ENCODE results near the gene PTGFRN.

Gene PTGFRN

GRCh38 chr1:116991918-116992317 lies 82.2 kb downstream of the PTGFRN start:
- H3K9ac ChIP-seq (ENCODE audit: low read length), result no peak overlapping the region
- H3K4me3 ChIP-seq (ENCODE audit: low read length), result no peak overlapping the region
- H3K27me3 ChIP-seq (ENCODE audit: control insufficient read depth, insufficient read depth, low read length), result no peaks in the 10 kb centered on the region
- H3K27ac ChIP-seq (ENCODE audit: low read depth, low read length), result no peak overlapping the region
- no peaks in the 10 kb centered on the region for H3K36me3 ChIP-seq (ENCODE audit: control insufficient read depth, insufficient read depth, low read length)
- H3K4me1 ChIP-seq (ENCODE audit: control insufficient read depth, insufficient read depth, low read length), result peaks cover 16% of the 10 kb centered on the region

GRCh38 chr1:116993286-116993685 lies 83.6 kb downstream of the PTGFRN start:
- H3K27me3 ChIP-seq (ENCODE audit: control insufficient read depth, insufficient read depth, low read length), result no peaks in the 10 kb centered on the region
- H3K4me1 ChIP-seq (ENCODE audit: control insufficient read depth, insufficient read depth, low read length), result peaks cover 8% of the 10 kb centered on the region
- H3K27ac ChIP-seq (ENCODE audit: low read depth, low read length), result no peak overlapping the region
- no peak overlapping the region for H3K9ac ChIP-seq (ENCODE audit: low read length)
- H3K36me3 ChIP-seq (ENCODE audit: control insufficient read depth, insufficient read depth, low read length), result no peaks in the 10 kb centered on the region
- no peak overlapping the region for H3K4me3 ChIP-seq (ENCODE audit: low read length)

GRCh38 chr1:116994411-116994810 lies 84.7 kb downstream of the PTGFRN start:
- Histone ChIP-seq H3K4me3 (ENCODE audit: low read length) (no peak overlapping the region), H3K27me3 (ENCODE audit: control insufficient read depth, insufficient read depth, low read length) (no peaks in the 10 kb centered on the region), H3K27ac (ENCODE audit: low read depth, low read length) (no peak overlapping the region), H3K4me1 (ENCODE audit: control insufficient read depth, insufficient read depth, low read length) (peaks cover 3% of the 10 kb centered on the region), H3K36me3 (ENCODE audit: control insufficient read depth, insufficient read depth, low read length) (no peaks in the 10 kb centered on the region), H3K9ac (ENCODE audit: low read length) (no peak overlapping the region)

DNA sequence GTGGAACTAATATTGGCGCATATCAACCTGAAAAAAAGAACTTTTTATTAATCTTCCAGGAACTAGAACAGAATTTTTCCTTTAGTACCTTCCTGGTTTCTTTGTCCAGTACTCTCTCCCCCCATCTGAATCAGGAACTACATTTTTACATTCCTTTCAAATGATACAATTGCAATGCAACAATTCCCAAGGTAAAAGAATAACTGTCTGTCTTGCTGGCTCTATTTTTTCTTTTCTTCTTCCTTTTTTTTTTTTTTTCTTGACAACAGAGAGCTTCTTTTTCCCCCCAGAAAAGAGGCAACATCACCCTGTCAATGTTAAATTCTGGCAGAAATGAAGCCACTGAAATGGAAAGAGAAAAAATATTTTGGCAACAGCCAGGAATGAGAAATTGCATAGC lies 87.3 kb downstream of the PTGFRN start:
- Histone ChIP-seq H3K9ac (ENCODE audit: low read length) (no peak overlapping the region), H3K27ac (ENCODE audit: low read depth, low read length) (no peak overlapping the region), H3K4me3 (ENCODE audit: low read length) (no peak overlapping the region), H3K36me3 (ENCODE audit: control insufficient read depth, insufficient read depth, low read length) (no peaks in the 10 kb centered on the region), H3K4me1 (ENCODE audit: control insufficient read depth, insufficient read depth, low read length) (no peaks in the 10 kb centered on the region), H3K27me3 (ENCODE audit: control insufficient read depth, insufficient read depth, low read length) (no peaks in the 10 kb centered on the region)

DNA sequence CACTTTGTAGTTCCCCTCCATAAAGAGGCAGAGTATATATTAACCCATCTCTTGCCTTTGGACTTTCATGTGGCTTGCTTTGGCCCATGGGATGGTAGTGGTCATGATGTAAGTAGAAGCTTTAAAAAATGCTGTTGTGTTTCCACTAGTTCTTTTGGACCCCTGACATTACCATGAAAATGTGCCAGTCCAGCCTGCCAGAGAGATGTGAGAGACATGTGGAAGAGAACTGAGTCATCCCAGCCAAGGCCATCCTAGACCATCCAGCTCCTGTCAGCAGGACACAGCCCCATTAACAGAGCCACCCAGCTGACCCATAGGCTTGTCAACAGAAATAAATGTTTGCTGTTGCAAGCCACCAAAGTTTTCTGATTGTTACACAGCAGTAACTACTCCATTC lies 87.9 kb downstream of the PTGFRN start:
- Histone ChIP-seq H3K36me3 (ENCODE audit: control insufficient read depth, insufficient read depth, low read length) (no peaks in the 10 kb centered on the region), H3K9ac (ENCODE audit: low read length) (no peak overlapping the region), H3K27ac (ENCODE audit: low read depth, low read length) (no peak overlapping the region), H3K4me1 (ENCODE audit: control insufficient read depth, insufficient read depth, low read length) (no peaks in the 10 kb centered on the region), H3K27me3 (ENCODE audit: control insufficient read depth, insufficient read depth, low read length) (no peaks in the 10 kb centered on the region), H3K4me3 (ENCODE audit: low read length) (no peak overlapping the region)

DNA sequence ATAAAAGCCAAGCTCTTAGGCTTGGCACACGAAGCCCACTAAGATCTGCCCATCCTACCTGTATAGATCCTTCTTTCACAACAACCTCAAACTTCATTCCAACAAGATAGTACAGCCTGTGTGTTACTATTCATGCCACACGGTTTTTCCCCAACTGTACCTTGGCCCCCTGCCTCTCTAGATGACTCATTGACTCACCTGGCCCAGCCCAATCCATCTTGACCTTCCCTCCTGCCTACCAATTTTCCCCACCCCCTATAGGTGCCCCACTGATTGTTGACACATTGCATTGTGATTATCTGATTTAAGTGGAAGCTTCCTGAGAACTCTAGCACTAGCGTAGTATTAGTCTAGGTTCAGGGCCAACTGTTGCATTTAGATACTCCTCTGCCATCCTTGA lies 89.9 kb downstream of the PTGFRN start:
- Histone ChIP-seq H3K4me3 (ENCODE audit: low read length) (no peak overlapping the region), H3K4me1 (ENCODE audit: control insufficient read depth, insufficient read depth, low read length) (no peaks in the 10 kb centered on the region), H3K36me3 (ENCODE audit: control insufficient read depth, insufficient read depth, low read length) (no peaks in the 10 kb centered on the region), H3K27ac (ENCODE audit: low read depth, low read length) (no peak overlapping the region), H3K9ac (ENCODE audit: low read length) (no peak overlapping the region), H3K27me3 (ENCODE audit: control insufficient read depth, insufficient read depth, low read length) (no peaks in the 10 kb centered on the region)

DNA sequence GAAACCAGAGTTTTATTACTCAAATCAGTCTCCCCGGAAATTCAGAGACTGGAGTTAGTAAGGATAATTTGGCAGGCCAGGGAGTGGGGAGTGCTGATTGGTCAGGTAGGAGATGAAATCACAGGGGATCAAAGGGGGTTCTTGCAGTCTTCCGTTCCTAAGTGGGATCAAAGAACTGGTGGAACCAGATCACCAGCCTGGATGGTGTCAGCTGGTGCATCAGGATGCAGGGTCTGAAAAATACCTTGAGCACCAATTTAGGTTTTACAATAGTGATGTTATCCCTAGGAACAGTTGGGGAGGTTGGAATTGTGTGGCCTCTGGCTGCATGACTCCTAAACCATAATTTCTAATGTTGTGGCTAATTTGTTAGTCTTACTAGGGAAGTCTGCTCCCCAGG lies 90.4 kb downstream of the PTGFRN start:
- Histone ChIP-seq H3K4me1 (ENCODE audit: control insufficient read depth, insufficient read depth, low read length) (no peaks in the 10 kb centered on the region), H3K27ac (ENCODE audit: low read depth, low read length) (no peak overlapping the region), H3K36me3 (ENCODE audit: control insufficient read depth, insufficient read depth, low read length) (no peaks in the 10 kb centered on the region), H3K27me3 (ENCODE audit: control insufficient read depth, insufficient read depth, low read length) (no peaks in the 10 kb centered on the region), H3K4me3 (ENCODE audit: low read length) (no peak overlapping the region), H3K9ac (ENCODE audit: low read length) (no peak overlapping the region)

DNA sequence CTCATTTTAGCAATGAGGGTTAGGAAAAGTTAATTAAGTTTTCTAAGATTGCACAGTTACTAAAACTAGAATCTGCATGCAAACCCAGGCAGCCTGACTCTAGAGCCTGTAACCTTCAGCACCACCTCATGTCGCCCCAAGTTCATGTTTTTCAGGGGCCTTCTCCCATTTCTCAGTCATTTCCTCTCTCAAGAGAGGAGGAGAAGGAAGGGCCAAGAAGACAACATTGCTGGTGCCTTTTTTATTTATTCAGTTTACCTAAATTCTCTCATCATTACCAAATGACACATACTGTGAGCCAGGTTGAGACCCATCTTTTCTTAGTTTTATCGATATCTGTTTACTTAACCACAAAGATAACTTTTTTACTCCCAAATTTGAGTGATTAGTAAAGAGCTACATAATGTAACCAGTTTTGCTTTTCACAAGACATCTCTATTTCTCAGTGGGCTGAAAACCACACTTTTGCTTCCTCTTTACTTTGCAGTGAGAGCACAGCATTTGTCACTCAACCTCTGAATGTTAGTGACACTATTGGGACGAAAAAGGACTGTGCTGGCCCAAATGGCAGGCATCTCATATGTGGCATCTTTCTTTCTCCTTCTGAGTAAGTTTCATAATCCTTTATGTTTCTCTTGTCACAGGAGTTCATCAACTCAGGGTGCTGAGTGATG lies 91.7 kb downstream of the PTGFRN start, which contains the start of gene CD101:
Gene CD101 (plus strand): TSS at position 507 of the 674 bp plus-strand sequence. CDS start 58 bp downstream, at position 565.
- Histone ChIP-seq H3K27me3 (ENCODE audit: control insufficient read depth, insufficient read depth, low read length) (no peaks in the 10 kb centered on the region), H3K27ac (ENCODE audit: low read depth, low read length) (no peak within 1 kb of the TSS), H3K9ac (ENCODE audit: low read length) (no peak within 1 kb of the TSS), H3K4me3 (ENCODE audit: low read length) (no peak within 1 kb of the TSS), H3K36me3 (ENCODE audit: control insufficient read depth, insufficient read depth, low read length) (no peaks in the 10 kb centered on the region), H3K4me1 (ENCODE audit: control insufficient read depth, insufficient read depth, low read length) (no peaks in the 10 kb centered on the region)

GRCh38 chr1:117003223-117003875 lies 93.6 kb downstream of the PTGFRN start:
- H3K27ac ChIP-seq (ENCODE audit: low read depth, low read length), result no peak overlapping the region
- no peaks in the 10 kb centered on the region for H3K4me1 ChIP-seq (ENCODE audit: control insufficient read depth, insufficient read depth, low read length)
- H3K9ac ChIP-seq (ENCODE audit: low read length), result no peak overlapping the region

DNA sequence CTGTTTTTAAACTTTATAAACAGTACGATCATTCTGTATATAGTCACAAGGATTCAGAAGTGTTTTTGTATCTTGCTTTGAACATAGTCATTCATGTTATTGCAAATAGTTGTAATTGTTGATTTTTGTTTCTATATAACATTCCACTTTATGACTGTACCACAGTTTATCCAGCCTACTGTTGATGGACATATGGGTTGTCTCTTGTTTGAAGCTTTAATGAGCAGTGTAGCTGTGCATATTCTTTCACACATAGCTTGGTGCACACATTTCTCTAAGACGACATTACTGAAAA lies 98.0 kb downstream of the PTGFRN start:
- Histone ChIP-seq H3K9ac (ENCODE audit: low read length) (no peak overlapping the region), H3K4me3 (ENCODE audit: low read length) (no peak overlapping the region), H3K27me3 (ENCODE audit: control insufficient read depth, insufficient read depth, low read length) (no peaks in the 10 kb centered on the region), H3K27ac (ENCODE audit: low read depth, low read length) (no peak overlapping the region), H3K4me1 (ENCODE audit: control insufficient read depth, insufficient read depth, low read length) (no peaks in the 10 kb centered on the region), H3K36me3 (ENCODE audit: control insufficient read depth, insufficient read depth, low read length) (no peaks in the 10 kb centered on the region)

More at GRCh38 chr1:117003223-117003875, 93.6 kb downstream of the PTGFRN start:
- no peaks in the 10 kb centered on the region for H3K27me3 ChIP-seq (ENCODE audit: control insufficient read depth, insufficient read depth, low read length)
- H3K36me3 ChIP-seq (ENCODE audit: control insufficient read depth, insufficient read depth, low read length), result no peaks in the 10 kb centered on the region
- H3K4me3 ChIP-seq (ENCODE audit: low read length), result no peak overlapping the region

GRCh38 chr1:117008656-117009055 lies 98.9 kb downstream of the PTGFRN start:
- no peak overlapping the region for H3K4me3 ChIP-seq (ENCODE audit: low read length)
- H3K36me3 ChIP-seq (ENCODE audit: control insufficient read depth, insufficient read depth, low read length), result no peaks in the 10 kb centered on the region
- H3K27me3 ChIP-seq (ENCODE audit: control insufficient read depth, insufficient read depth, low read length), result no peaks in the 10 kb centered on the region
- no peak overlapping the region for H3K9ac ChIP-seq (ENCODE audit: low read length)
- H3K27ac ChIP-seq (ENCODE audit: low read depth, low read length), result no peak overlapping the region
- H3K4me1 ChIP-seq (ENCODE audit: control insufficient read depth, insufficient read depth, low read length), result no peaks in the 10 kb centered on the region

- Histone ChIP-seq H3K4me3 (ENCODE audit: low read length) (no peak overlapping the region), H3K27me3 (ENCODE audit: control insufficient read depth, insufficient read depth, low read length) (no peaks in the 10 kb centered on the region), H3K27ac (ENCODE audit: low read depth, low read length) (no peak overlapping the region), H3K4me1 (ENCODE audit: control insufficient read depth, insufficient read depth, low read length) (no peaks in the 10 kb centered on the region), H3K9ac (ENCODE audit: low read length) (no peak overlapping the region), H3K36me3 (ENCODE audit: control insufficient read depth, insufficient read depth, low read length) (no peaks in the 10 kb centered on the region)
These were observed 99.4 kb downstream of the PTGFRN start for GRCh38 chr1:117009132-117009531.

DNA sequence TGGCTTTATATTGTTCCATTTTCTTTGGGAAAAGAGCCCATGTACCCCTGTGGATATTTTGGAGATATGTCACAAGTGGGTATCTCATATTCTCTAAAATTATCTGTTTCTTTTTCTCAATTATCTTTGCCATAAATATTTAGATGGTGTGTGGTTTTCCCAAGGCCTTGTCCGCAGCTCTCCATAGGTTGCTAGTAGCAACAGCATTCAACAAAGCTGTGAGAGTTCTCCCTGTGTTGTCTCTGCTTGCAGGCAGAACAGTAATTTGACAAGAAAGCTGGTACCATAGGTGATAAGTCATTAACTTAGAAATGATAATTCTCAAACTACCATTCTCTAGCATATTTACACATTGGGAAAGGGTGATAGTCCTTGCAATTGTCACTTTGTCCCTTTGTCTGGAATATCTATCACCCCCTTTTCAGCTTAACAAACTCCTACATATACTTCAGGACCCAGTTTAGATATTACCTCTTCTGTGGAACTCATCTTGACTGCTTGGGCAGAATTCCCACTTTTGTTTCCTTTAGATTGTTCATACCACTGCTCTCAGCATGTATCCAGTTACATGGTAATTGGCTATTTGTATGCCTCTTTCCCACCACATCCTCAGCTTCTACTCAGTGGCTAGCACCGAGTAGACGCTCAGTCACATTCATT lies 100.7 kb downstream of the PTGFRN start:
- Histone ChIP-seq H3K27ac (ENCODE audit: low read depth, low read length) (no peak overlapping the region), H3K36me3 (ENCODE audit: control insufficient read depth, insufficient read depth, low read length) (no peaks in the 10 kb centered on the region), H3K9ac (ENCODE audit: low read length) (no peak overlapping the region), H3K27me3 (ENCODE audit: control insufficient read depth, insufficient read depth, low read length) (no peaks in the 10 kb centered on the region), H3K4me3 (ENCODE audit: low read length) (no peak overlapping the region), H3K4me1 (ENCODE audit: control insufficient read depth, insufficient read depth, low read length) (no peaks in the 10 kb centered on the region)

All from rectal smooth muscle tissue (tissue), 1 donor.